NCI-H510A (cell line): Measurements from ENCODE around the gene CPLX1.
"Not testable (repeated sequence)": the region's sequence is repeated elsewhere in the genome, so short reads cannot be mapped to it uniquely, and the experiment has no call there.

Source experiments
- DNase-seq: peaks from one replicate; lab custom pipeline; 2025; lab: John Stamatoyannopoulos, UW

The CPLX1 gene

DNA sequence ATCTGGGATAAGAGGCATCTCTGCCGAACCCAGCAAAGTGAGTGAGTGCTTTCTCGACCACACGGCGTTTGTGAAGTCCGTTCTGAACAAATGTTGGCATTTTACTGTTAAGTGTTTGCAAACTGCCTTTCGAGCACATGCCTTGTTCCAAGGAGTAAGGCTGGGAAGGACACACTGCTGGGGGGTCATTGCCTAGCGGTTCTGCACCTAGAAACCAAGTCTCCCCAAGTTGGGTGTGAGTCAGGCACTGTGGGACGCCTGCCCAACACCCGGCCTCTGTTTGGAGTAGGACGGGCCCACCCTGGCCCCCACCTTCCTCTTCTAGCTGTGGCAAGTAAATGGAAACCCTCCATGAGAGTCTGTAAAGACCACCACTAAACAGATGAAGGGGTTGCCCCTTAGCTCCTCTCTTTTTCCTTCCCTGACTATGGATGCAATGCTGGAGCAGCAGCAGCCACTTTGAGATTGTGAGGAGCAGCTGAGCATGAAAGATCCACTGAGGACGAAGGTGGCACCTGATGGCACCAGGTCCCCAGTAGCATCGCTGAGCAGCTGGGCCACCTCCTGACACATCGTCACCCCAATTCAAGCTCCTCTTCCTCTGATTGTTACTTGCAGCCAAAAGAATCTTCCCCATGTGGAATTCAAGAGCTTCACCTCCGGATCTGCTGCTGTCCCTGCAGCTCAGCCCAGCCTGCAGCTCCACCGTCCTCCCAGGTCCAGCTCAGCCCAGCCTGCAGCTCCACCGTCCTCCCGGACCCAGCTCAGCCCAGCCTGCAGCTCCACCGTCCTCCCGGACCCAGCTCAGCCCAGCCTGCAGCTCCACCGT lies 6.3 kb downstream of the CPLX1 start:
- DNase-seq: no peak

DNA sequence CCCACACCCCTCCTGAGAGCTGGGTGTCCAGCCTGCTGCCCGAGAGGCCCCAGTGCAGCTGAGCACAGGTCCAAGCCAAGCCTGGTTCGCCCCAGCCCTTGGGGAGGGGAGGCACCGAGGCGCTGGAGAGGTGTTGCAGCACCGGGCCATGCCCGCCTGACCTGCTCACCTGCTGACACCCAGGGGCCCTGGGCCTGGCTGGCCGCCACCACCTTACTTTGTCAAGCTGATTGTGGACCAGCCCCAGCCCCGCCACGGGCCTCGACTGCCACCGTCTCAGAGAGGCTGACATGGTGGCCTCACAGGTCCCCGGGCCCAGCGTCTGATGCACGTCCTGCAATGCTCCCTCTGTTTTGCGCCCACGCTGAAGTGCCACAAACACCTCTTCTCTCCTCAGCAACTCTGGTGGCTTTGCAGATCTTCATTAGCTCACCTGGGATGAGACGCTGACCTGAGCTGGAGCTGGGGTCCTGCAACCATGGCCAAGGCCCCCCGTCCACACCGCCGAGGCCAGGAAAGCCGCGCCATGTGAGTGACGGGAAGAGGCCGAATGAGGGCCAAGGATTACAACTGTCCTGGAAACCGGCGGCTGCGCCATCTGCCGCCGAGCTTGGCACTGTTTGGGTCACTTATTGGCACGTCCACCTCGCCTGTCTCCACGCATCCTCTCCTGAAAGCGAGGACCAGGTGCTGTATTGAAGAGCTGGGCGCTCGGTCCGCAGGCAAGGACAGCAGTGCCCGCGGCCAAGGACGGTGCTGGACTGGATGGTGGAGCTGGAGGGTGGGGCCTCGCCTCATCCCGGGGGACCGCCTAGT lies 7.6 kb downstream of the CPLX1 start:
- DNase-seq: no peak

DNA sequence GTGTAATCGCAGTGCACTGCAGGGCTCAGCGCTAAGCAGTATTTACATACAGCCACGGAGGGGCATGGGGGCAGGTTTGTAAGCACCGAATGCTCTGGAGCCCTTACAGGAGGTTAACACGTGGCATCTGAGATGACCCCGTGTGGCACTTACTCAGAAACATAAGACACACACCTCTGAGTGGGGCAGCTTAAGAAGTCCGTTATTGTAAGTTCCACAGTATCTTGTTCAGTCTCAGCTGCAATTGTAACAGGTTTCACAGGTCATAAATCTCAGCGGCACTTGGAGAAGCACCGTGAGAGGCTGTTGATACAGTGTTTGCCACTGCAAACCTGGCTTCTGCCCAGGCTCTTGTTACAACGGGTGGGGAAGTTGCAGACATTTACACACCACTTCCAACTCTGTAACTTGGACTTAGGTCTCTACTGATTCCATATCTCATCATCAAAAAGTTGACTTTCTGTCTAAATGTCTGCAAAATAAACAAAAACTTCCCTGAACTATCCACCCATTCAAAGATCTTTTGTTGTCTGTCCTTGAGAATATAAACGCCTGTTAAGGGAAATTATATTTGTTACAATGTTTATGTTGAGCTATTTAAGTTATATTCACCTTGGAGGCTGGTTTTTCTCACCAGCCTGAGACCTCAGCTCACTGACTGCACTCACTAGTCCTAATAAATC lies 10.3 kb downstream of the CPLX1 start:
- DNase-seq: no peak

DNA sequence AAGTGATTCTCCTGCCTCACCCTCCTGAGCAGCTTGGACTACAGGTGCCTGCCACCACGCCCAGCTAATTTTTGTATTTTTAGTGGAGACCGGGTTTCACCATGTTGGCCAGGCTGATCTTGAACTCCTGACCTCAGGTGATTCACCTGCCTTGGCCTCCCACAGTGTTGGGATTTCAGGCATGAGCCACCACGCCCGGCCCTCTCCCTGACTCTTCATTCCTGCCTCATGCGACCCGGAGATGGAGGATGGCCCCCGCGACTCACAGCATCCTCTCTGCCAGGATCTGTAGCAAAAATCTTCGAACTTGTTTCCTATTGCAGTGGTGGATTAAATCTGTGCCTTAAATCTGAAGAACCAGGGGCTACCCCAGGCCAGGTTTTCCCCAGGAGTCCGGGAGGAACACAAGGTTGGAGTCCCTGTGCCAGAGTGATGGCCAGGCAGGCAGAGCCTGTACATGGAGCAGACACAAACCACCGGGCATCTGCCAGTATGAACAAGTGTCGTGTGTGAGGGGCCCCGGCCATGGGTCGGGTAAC lies 11.5 kb downstream of the CPLX1 start:
- DNase-seq: no peak

DNA sequence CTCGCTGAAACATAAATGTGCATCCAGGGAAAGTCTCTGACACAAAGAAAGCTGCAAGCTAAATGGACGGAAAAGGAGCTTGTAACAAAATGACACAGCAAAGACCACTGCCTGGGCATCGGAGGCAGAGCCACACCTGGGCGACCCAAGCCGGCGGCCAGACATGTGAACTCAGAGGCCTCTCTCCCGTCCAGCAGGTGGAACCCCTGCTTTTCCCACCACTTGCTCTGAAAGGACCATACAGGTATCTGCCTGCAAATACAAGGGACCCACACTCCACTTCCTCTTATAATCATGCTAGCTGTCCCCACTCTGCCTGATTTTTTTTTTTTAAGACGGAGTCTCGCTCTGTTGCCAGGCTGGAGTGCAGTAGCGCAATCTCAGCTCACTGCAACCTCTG lies 12.0 kb downstream of the CPLX1 start:
- DNase-seq: no peak

DNA sequence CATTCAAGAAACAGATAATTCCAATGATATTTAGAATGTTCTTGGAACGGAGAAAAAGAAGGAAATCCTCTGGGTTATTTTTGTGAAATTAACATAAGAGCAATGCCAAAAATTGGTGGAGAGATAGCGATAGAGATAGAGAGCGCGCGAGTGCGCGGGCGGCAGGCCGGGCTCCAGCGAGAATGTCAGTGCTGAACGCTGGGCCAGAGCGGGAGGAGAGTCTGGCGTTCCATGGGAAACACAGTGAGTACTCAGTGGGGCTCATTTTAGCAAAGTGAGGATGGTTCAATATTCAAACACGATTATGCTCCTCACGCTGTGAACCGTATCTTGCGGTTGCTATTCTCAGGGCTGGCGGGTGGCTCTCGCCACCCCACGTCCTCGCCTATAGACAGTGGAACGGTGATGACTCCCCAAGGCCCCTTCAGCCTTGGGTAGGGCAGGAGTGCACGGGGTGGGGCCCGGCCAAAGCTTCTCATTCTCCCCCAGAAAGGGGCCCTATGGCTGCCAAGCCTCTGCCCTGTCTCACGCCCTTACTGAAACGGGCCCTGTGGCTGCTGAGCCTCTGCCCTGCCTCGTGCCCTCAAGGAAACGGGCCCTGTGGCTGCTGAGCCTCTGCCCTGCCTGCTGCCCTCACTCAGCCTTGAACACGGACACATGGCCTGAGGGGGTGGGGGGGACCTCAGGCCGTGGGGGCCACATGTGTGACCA lies 16.9 kb downstream of the CPLX1 start:
- no peak for DNase-seq

DNA sequence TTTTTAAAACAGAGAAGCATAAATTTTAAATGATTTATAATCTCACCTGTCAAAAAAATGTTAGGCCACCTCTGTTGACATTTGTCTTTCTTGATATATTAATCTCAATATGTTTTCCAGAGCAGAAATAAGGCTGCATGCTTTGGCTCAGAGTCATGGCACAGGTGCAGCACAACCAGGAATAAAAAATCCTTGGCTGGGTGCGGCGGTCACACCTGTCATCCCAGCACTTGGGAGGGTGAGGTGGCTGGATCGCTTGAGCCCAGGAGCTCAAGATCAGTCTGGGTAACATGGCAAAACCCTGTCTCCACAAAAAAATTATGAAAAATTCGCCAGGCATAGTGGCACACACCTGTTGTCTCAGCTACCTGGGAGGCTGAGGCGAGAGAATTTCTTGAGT lies 18.1 kb downstream of the CPLX1 start:
- DNase-seq: no peak

DNA sequence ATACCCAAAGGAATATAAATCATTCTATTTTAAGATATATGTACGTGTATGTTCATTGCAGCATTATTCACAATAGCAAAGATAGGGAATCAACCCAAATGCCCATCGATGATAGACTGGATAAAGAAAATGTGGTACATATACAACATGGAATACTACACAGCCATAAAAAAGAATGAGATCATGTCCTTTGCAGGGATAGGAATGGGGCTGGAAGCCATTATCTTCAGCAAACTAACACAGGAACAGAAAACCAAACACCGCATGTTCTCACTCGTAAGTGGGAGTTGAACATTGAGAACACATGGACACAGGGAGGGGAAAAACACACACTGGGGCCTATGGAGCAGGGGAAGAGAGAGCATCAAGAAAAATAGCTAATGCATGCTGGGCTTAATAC lies 18.9 kb downstream of the CPLX1 start:
- not testable (repeated sequence) for DNase-seq

DNA sequence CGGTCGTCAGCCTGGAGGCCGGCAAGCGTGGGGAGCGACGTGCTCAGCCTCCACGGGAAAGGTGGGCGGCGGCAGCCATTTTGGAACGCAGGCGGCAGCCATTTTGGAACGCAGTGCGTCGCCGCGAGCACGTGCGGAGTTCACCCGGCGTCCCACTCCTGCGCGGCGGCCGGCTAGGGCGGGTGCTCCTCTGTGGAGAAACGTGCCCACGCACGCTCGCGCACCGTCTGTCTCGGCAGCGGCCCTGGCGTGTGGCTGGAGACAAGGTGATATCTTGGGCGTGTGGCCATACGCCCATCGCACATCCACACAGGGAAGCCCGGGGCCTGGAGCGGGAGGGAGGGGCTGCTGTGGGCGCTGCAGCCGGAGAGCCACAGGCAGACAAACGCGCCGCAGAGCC lies 21.1 kb downstream of the CPLX1 start:
- no peak for DNase-seq

DNA sequence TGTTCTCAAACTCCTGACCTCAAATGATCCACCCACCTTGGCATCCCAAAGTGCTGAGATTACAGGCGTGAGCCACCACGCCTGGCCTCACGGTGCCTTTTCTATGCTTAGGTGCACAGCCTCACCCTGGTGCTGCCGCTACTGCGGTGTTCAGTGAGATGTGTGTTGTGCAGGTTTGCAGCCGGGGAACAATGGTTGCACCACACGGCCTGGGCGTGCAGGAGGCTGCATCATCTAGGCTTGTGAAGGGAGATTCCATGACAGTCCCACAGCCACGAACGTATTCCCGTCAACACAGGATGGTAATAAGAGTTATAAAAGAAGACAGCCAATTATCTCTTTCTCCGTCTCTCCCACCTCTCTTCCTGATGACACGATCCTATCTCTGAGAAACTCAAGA lies 22.0 kb downstream of the CPLX1 start:
- DNase-seq: no peak

DNA sequence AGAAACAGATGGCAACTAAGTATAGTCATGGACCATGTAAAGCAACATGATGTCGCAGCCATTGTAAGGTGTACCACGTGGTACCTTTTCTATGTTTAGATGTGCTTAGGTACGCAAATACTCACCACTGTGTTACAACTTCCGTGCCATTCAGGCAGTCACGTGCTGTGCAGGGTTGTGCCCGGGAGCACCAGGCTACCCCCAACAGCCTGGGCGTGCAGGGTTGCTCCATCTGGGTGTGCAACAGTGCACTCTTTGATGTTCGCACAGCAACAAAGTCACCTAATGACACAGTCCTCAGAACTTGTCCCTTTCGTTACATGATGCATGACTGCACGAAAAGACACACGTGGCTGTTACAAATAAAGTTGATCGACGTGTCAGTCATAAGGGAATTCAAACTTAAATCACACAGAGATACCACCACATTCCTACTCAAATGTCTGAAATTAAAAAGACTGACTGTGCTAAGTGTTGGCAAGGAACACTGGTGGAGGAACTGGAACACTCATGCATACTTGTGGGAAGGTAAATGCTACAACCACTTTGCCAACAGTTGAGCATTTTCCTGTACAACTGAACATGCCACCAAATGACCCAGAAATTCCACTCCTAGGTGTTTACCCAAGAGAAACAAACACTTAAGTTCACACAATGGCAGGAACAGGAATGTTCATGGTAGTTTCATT lies 24.3 kb downstream of the CPLX1 start:
- DNase-seq: no peak

DNA sequence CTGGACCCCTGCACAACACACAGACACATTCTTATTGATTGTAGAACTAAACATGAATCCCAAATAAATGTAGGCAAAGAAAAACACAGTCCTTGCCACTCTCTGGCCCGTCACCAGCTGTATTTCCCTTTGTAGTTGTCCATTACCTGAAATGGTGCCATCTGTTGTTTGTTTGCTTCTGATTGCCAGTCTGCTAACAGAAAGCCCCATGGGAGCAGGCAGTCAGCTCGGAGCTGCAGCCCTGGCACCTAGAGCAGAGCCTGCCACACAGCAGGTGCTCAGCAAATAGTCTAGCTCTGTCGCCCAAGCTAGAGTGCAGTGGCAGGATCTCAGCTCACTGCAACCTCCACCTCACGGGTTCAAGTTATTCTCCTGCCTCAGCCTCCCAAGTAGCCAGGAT lies 28.9 kb downstream of the CPLX1 start:
- no peak for DNase-seq

DNA sequence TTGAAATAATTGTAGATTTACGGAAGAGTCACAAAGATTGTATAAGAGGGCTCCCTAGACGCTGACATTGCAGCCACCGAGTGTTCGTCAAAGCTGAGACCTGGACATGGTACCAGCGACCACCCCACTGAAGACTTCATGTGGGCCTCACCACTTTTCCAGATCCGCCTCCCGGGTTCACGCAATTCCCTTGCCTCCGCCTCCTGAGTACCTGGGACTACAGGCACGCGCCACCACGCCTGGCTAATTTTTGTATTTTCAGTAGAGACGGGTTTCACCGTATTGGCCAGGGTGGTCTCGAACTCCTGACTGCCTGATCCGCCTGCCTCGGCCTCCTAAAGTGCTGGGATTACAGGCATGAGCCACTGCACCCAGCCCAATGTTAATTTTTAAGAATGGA lies 29.7 kb downstream of the CPLX1 start:
- DNase-seq: no peak

DNA sequence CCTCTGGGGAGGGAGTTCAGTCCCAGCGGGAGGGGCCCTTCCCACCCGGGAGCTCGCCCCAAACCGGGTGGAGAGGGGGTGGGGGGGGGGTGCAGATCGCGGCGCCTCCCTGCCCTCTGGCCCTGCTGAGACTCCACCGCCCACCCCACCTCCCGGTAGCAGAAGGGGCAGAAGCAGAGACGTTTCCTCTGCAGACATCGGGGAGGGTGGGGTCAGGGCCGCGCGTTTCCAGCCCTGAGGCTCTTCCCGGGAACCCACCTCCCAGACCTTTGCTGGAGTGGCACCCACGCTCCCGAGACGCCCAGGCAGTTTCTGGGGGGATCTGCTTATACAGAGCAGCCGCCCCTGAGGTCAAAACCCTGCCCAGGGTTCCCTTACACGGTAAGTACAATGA lies 30.2 kb downstream of the CPLX1 start:
- no peak for DNase-seq

DNA sequence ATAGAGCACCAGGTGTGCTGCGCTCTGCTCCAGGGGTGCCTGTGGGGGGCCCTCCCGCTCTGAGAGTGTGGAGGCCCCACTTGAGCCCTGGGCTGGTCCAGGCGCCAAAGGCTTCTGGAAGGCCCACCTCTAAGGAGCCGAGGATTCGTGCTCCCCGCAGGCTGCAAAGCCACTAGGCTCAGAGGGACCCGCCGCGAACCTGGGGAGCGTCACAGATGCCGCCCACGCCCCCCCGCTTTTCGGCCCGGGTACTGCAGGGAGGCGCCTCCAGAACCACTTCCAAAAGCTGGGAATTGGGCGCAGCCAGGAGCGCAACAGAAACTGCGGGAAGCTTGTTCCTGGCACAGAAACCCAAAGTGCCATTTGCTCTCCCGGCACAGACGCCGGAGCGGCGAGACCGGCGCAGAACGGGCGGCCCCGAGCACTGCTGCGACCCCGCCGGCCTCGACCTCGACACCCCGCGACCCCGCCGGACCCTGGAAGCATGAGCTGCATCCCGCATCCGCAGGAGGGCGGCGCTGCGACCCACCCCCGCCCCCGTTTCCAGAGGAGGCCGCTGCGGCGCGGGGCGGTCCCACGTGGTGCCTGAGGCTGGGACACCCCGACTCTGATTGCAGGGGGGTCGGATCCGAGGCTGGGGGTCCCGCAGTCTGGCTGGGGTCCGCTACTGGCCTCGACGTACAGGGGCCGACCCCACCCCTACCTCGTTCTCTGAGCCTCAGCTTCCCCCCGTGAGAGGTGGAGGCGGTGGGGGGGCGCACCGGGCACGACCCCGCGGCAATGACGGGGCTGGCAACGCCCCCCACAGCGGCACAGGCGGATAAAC lies 30.8 kb downstream of the CPLX1 start:
- no peak for DNase-seq

DNA sequence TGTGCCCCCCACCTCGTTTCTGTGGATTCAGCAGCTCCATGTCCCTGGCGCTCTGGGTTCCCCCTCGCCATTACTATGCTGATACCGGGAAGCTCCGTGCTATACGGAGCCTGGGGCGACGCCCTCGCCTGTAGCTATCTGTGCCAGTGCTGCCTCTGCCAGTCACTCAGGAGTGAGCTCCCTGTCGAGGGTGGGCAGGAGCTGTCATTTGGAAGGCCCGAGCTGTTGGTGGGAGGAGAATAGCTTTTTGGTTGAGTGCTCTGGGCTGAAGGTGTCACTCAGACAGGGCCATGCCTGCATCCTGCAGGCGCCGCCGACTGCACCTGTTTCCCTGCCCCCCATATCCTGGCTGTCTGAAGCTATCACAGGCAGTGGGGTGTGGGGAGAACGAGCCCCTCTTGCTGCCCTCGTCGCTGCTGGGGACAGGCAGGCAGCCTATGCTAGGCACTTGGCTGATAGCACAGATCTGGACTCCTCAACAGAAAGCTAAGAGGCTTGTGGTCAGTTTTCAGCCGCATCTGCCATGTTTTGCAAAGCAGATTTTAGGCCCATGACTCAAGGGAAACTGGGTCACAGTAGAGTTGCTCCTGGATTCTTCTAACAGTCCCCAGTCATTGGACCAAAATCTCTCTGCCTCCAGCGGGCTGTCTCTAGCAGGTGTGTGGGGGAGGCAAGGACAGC lies 31.8 kb downstream of the CPLX1 start:
- no peak for DNase-seq

DNA sequence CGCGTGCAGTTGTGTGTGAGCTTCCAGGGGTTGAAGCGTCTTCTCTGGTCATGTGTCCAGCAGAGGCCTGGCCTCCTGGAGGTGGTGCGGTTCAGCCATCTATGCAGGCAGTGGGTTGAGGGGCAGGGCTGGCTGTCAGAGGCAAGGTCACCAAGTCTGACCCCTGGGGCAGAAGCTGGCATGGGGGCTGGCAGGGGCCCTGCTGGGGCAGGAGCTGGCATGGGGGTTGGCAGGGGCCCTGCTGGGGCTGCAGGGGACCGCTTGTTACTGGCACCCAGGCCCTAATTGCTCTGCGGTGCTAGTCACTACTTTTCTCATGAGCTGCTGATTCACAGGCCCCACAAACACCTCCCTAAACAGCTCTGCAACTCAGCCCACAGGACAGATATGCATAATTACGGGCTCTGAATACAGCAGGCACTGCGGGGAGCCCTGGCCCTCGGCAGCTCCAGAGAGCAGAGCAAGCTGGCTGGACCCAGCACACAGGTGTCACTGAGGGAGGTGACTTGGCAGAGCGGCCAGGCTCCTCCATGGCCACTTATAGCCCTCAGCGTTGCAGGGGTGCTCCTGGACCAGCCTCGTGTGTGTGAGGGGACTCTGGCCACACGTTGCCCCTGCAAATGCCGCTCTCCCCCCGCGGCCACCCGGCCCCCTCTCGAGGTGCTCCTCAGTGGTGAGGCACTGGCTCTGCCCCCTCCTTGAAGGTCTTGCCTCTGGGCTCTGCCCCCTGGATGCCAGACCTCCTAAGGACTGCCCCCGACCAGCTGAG lies 32.7 kb downstream of the CPLX1 start:
- DNase-seq: no peak

DNA sequence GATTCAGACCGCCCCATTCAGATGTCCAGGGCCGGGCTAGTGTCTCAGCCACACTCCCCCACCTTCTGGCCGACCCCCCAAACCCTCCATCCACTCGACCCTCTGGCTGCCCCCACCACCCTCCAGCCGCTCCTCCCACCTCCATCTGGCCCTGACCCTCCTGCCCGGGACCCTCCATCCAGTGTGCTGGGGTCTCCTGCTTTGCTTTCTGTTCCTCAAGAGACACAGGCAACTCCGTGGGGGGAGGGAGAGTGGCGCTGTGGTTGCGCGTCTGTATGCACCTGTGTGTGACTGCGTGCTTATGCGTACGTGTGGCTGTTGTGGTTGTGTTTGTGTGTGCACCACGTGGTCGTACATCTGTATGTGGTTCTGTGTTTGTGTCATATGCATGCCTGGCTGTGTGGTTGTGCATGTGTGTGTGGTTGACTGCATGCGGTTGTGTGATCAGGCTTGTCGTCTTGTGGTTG lies 33.3 kb downstream of the CPLX1 start:
- DNase-seq: no peak
